ENCODE results near the gene TRAF3. TPM values are rescaled to one million over a fixed set of nuclear protein-coding genes. Genes with fewer than 3 reads are reported as not detected.
"Not testable (repeated sequence)": the region's sequence is repeated elsewhere in the genome, so short reads cannot be mapped to it uniquely, and the experiment has no call there.

The TRAF3 gene
- polyA plus RNA-seq, 1 experiment, result 20.1 TPM

- ChIA-PET POLR2A (interaction anchor here (0.5 kb wide), 1 partner anchor 781 kb away, joined by 4 read pairs; no protein-coding TSS in a partner anchor), CTCF (interaction anchor here (1.0 to 1.5 kb wide), 2 partner anchors 11 to 15 kb away, joined by 3 to 6 read pairs; no protein-coding TSS in a partner anchor)
- Histone ChIP-seq H3K27me3 (ENCODE audit: control insufficient read depth, insufficient read depth, low read length) (0 out of 2 replicates have a peak, but pooled peaks cover 1% of the 10 kb centered on the region), H3K4me3 (ENCODE audit: low read depth, low read length) (no peak overlapping the region), H3K36me3 (ENCODE audit: control insufficient read depth, insufficient read depth, low read length) (no peaks in the 10 kb centered on the region; the same call in 1 of the 2 replicates)
- no peak for DNase-seq (ENCODE audit: low read depth)
- no peak for TF ChIP-seq CTCF (IDR thresholded peaks at IDR 0.05; ENCODE audit: insufficient read depth, low read depth, low read length)
Observed at GRCh38 chr14:102759456-102760187, 17.6 kb upstream of the TRAF3 start.

GRCh38 chr14:102760496-102761193, 16.6 kb upstream of the TRAF3 start:
- DNase-seq (ENCODE audit: low read depth), result no peak
- ChIA-PET POLR2A (no interaction called here), CTCF (interaction anchor here (1.2 to 1.5 kb wide), 2 partner anchors 14 kb away, joined by 3 to 6 read pairs; no protein-coding TSS in a partner anchor)
- Histone ChIP-seq H3K27me3 (ENCODE audit: control insufficient read depth, insufficient read depth, low read length) (0 out of 2 replicates have a peak, but pooled peaks cover 1% of the 10 kb centered on the region), H3K4me3 (ENCODE audit: low read depth, low read length) (no peak overlapping the region), H3K36me3 (ENCODE audit: control insufficient read depth, insufficient read depth, low read length) (no peaks in the 10 kb centered on the region)
- no peak for TF ChIP-seq CTCF (IDR thresholded peaks at IDR 0.05; ENCODE audit: insufficient read depth, low read depth, low read length)

GRCh38 chr14:102761206-102761605, 16.0 kb upstream of the TRAF3 start:
- no peak for DNase-seq (ENCODE audit: low read depth)
- 0 out of 2 replicates have a peak, but pooled peaks cover 1% of the 10 kb centered on the region for H3K27me3 ChIP-seq (ENCODE audit: control insufficient read depth, insufficient read depth, low read length)
- no peak overlapping the region for H3K4me3 ChIP-seq (ENCODE audit: low read depth, low read length)
- H3K36me3 ChIP-seq (ENCODE audit: control insufficient read depth, insufficient read depth, low read length), result no peaks in the 10 kb centered on the region
- no peak for TF ChIP-seq CTCF (IDR thresholded peaks at IDR 0.05; ENCODE audit: insufficient read depth, low read depth, low read length)
- POLR2A ChIA-PET, result no interaction called here
- CTCF ChIA-PET, result interaction anchor here (1.2 kb wide), 1 partner anchor 13 kb away, joined by 3 read pairs; no protein-coding TSS in a partner anchor

GRCh38 chr14:102764220-102764671, 13.0 kb upstream of the TRAF3 start:
- Histone ChIP-seq H3K4me3 (ENCODE audit: low read depth, low read length) (no peak overlapping the region), H3K27me3 (ENCODE audit: control insufficient read depth, insufficient read depth, low read length) (peaks cover 3% of the 10 kb centered on the region; the same call in 1 of the 2 replicates), H3K36me3 (ENCODE audit: control insufficient read depth, insufficient read depth, low read length) (no peaks in the 10 kb centered on the region)
- TF ChIP-seq CTCF (IDR thresholded peaks at IDR 0.05; ENCODE audit: insufficient read depth, low read depth, low read length), result no peak
- ChIA-PET POLR2A (interaction anchor here (0.6 kb wide), 1 partner anchor 98 kb away, joined by 18 read pairs; no protein-coding TSS in a partner anchor), CTCF (interaction anchor here (0.7 to 3.2 kb wide), 3 partner anchors 11 to 153 kb away, joined by 3 to 8 read pairs (median 3); no protein-coding TSS in a partner anchor)
- DNase-seq (ENCODE audit: low read depth), result no peak

DNA sequence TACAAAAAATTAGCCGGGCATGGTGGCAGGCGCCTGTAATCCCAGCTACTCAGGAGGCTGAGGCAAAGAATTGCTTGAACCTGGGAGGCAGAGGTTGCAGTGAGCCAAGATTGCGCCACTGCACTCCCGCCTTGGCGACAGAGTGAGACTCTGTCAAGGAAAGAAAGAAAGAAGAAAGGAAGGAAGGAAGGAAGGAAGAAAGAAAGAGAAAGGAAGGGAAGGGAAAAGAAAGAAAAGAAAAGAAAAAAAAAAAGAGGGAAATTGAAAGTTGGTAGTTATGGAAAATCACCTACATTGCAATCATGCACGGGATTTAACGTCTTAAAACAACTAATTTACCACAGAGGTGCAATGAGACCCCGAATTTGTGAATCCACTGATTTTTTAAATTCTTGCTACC, 11.5 kb upstream of the TRAF3 start:
- POLR2A ChIA-PET; DNase-seq (ENCODE audit: low read depth); H3K4me3 ChIP-seq (ENCODE audit: low read depth, low read length); H3K36me3 ChIP-seq (ENCODE audit: control insufficient read depth, insufficient read depth, low read length); H3K27me3 ChIP-seq (ENCODE audit: control insufficient read depth, insufficient read depth, low read length): not testable (repeated sequence)
- CTCF ChIA-PET, result interaction anchor here (3.2 kb wide), 1 partner anchor 9 kb away, joined by 8 read pairs; no protein-coding TSS in a partner anchor

Measured in BJ (cell line).